Central memory CD8-positive, alpha-beta T cell (primary cell): ENCODE data around the gene KIAA1671.
"Not testable (repeated sequence)": the region's sequence is repeated elsewhere in the genome, so short reads cannot be mapped to it uniquely, and the experiment has no call there.

Experiments
- ATAC-seq: fragments of 150-1000 bp; cut with Tn5 transposase; replicated peaks from 2 replicates; pipeline ENCODE4 v1.10.0; 2022; ENCODE audit warnings: mild to moderate bottlenecking, moderate FRiP score, moderate number of reproducible peaks; ENCODE audit not compliant: poor library complexity, severe bottlenecking; ENCODE audit errors: extremely low read depth
- DNase-seq, 2 donors: peaks; one replicate each; pipeline ENCODE4 v3.0.0; 2021; ENCODE audit warnings: low spot score in 2 of 2
- H3K27ac Mint-ChIP-seq: one replicate; pipeline ENCODE4 v1.8.0; 2022; ENCODE audit warnings: low read depth, mild to moderate bottlenecking, moderate library complexity, mixed read lengths
- H3K27me3 Mint-ChIP-seq: one replicate; pipeline ENCODE4 v1.8.0; 2022; ENCODE audit warnings: mixed read lengths
- H3K36me3 Mint-ChIP-seq: one replicate; pipeline ENCODE4 v1.8.0; 2022; ENCODE audit warnings: mild to moderate bottlenecking, moderate library complexity, mixed read lengths; ENCODE audit not compliant: insufficient read depth
- H3K4me1 Mint-ChIP-seq: one replicate; pipeline ENCODE4 v1.8.0; 2022; ENCODE audit warnings: mixed read lengths
- H3K4me3 Mint-ChIP-seq: one replicate; pipeline ENCODE4 v1.8.0; 2022; ENCODE audit warnings: mild to moderate bottlenecking, moderate library complexity, mixed read lengths
- H3K9me3 Mint-ChIP-seq: one replicate; pipeline ENCODE4 v1.8.0; 2022; ENCODE audit warnings: mixed read lengths

KIAA1671 gene

DNA sequence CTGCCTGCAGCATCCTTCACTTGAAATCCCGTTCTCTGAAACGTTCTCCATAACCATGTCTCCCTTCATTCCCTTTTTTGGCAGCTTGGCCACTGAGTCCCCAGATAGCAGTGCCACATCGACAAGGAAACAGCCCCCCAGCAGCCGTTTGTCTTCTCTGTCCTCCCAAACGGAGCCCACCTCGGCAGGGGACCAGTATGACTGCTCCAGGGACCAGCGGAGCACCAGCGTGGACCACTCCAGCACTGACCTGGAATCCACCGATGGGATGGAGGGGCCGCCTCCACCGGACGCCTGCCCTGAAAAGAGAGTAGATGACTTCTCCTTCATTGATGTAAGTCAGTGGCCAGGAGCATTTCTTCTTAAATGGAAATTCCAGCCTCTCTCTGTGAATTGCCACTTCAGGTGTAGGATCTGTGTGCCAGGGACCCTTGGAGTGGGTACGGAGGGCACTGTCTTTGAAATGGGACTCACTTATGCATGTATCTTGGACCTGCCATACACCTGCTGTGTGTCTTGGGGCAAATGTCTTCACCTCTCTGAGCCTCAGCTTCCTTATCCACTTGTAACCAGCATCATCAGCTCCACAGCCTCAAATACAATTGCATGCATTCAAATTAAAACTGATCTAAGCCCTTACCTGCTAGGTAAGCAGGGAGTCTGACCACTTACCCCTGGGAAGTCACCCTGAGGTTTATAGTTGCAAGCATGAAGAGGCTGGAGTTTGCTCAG is 221.8 kb downstream of the KIAA1671 start:
- Mint-ChIP-seq H3K27me3 (no peaks in the 10 kb centered on the region), H3K4me3 (no peak overlapping the region), H3K36me3 (peaks cover 8% of the 10 kb centered on the region), H3K9me3 (no peaks in the 10 kb centered on the region), H3K27ac (no peak overlapping the region), H3K4me1 (no peaks in the 10 kb centered on the region)
- DNase-seq (no peak), ATAC-seq (no peak)

DNA sequence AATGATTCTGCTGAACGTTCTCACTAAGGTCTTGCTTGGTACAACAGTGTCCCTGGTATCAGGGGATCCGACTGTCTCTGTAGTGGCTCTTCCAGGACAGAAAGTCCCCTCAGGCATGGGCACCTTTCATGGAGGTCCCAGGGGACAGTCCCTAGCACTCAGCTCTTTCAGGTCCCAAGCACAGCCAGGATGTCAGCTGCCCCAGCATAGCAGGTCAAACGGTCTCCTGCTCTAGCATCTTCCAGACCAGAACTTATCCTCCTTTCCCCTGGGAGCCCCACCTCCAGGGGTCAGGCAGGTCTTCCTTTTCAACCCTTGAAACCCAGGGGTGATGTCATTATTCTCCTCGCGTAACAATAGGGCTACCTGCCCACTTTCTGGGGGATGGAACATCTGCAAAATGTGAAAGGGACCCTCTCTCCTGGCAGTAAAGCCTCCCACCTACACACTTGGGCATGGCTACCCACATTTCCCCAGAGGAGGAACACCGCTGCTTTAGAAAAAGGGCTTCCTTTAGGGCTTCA is 222.4 kb downstream of the KIAA1671 start:
- Mint-ChIP-seq H3K27ac (no peak overlapping the region), H3K27me3 (no peaks in the 10 kb centered on the region), H3K36me3 (peaks cover 10% of the 10 kb centered on the region), H3K9me3 (no peaks in the 10 kb centered on the region), H3K4me3 (no peak overlapping the region), H3K4me1 (no peaks in the 10 kb centered on the region)
- DNase-seq (no peak), ATAC-seq (no peak)

DNA sequence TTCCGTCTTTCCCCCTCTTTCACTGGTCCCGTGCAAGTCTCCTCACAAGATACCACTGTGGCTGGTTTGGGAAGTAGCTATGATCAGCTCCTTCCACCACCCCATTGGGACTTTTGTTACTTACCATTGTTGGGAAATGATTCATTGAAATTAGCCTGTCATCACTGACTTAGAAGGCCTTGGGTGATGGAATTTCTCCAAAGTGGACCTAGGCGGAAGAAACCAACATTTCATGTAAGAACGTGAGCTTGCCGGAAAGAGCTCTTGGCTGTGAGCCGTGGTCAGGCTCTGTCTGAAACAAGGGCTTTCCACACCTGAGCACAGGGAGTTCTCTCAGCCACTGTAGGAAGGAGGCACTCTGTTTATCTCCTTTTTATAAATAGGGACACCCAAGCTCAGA is 223.7 kb downstream of the KIAA1671 start:
- Mint-ChIP-seq H3K9me3 (no peaks in the 10 kb centered on the region), H3K4me3 (no peak overlapping the region), H3K36me3 (peaks cover 10% of the 10 kb centered on the region), H3K27ac (no peak overlapping the region), H3K27me3 (no peaks in the 10 kb centered on the region), H3K4me1 (no peaks in the 10 kb centered on the region)
- no peak for DNase-seq
- ATAC-seq, result no peak

DNA sequence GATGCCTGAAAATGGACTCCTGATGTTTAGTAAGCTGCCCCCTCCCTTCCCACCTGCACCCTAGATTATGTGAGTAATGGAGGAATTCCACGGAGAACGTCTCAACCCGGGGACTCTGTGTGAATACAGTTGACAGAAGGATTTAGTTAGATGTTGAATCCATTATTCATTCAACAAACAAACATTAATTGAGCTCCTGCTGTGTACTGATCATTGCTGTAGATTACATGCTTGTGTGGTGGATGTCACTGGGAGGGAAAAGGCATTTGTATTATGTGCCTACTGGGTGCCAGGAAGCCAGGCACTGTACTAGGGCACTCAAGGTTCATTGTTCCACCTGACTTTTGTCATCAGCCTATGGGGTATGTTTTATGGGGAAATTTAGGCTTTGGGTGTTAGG is 224.3 kb downstream of the KIAA1671 start:
- H3K4me3 Mint-ChIP-seq, result no peak overlapping the region
- ATAC-seq (no peak), DNase-seq (no peak)
- H3K27ac Mint-ChIP-seq, result no peak overlapping the region
- H3K4me1 Mint-ChIP-seq, result no peaks in the 10 kb centered on the region
- no peaks in the 10 kb centered on the region for H3K27me3 Mint-ChIP-seq
- no peaks in the 10 kb centered on the region for H3K9me3 Mint-ChIP-seq
- peaks cover 10% of the 10 kb centered on the region for H3K36me3 Mint-ChIP-seq

DNA sequence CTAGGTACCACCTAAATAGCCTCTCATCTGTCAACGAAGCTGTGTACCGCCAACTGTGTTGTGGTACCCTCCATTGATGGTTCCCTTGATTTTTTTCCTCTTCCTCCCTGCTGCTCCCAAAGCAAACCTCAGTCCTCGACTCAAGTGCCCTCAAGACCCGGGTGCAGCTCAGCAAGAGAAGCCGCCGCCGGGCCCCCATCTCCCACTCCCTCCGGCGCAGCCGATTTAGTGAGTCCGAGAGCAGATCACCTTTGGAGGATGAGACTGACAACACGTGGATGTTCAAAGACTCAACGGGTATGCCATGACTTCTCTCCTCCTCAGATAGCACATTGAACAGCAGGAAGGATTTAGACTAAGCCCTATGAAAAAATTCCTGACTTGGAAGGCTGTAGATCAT is 224.7 kb downstream of the KIAA1671 start:
- H3K9me3 Mint-ChIP-seq, result no peaks in the 10 kb centered on the region
- H3K36me3 Mint-ChIP-seq, result peaks cover 13% of the 10 kb centered on the region
- no peak for ATAC-seq
- no peak overlapping the region for H3K27ac Mint-ChIP-seq
- no peak overlapping the region for H3K4me3 Mint-ChIP-seq
- no peaks in the 10 kb centered on the region for H3K27me3 Mint-ChIP-seq
- no peak for DNase-seq
- no peaks in the 10 kb centered on the region for H3K4me1 Mint-ChIP-seq

DNA sequence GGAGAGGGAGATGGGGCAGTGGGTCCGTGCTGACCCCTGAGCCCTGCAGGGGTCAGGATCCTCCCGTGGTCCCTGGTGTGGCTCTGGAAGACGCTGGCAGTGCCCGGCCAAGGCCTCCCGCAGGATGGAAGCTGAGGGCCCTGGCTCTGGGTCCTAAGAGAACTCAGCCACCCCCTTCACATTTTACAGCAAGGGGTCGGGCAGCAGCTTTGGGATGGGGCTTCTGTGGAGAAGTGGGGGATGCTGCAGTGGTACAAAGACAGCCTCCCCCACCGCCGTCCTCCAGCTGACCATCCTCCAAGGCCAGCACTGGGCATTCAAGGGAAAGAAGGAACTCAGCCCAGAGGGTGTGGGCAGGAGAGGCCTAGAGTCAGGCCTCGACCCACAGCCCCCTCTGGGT is 225.4 kb downstream of the KIAA1671 start:
- Mint-ChIP-seq H3K4me1 (no peaks in the 10 kb centered on the region), H3K9me3 (no peaks in the 10 kb centered on the region), H3K4me3 (no peak overlapping the region), H3K27ac (no peak overlapping the region), H3K27me3 (no peaks in the 10 kb centered on the region), H3K36me3 (peaks cover 16% of the 10 kb centered on the region)
- ATAC-seq, result no peak
- no peak for DNase-seq

DNA sequence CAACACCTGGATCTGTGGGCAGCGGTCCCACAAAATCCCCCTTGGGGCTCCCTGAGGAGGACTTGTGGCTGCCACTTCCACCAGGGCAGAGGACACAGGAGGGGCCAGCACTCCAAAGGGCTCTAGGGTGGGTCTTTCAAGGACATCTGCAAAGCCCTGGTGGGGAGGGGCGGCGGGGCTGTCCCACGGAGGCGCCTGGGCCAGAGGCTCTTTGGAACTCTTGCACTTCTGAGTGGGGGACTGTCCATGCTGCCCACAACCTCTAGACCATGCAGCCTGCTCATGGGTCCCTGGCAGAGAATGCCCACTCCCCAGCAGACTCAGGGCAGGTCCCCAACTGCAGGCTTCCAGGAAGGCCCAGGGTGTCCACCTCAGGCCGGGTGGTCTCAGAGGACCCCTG is 225.8 kb downstream of the KIAA1671 start:
- H3K27ac Mint-ChIP-seq, ATAC-seq: not testable (repeated sequence)

DNA sequence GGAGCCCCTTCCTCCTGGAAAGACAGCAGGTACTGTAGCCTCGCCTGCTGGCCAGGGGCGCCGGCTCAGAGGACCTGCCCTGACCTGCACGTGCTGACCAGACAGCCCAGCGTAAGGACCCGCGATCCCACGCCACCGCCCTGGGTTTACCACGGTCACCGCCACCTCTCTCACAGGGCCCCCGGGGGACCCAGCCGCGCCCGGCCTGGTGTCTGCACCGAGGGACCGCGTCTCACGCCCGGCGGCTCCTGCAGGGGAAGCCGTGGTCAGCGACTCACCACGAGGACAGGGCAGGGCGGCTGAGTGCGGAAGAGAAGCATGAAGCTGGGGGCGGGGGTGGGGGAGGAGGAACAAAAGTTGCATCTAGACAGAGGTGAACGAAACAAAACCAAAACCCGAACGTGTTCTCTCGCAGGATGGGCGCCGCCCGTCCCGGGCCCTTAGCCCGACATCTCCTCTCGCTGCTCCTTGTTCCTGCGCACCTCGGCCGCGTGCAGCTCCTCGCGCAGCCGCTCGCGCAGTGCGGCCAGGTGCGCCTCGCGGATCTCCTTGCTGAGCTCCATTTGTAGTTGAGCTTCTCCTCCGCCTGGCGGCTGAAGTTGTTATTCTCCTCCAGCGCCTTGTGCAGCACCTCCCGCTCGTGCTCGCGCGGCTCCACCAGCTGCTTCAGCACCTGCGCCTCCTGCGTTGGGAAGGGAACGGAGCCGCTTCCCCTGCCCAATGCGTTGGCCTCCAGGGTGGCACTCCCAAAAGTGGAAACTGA is 226.5 kb downstream of the KIAA1671 start:
- H3K4me3 Mint-ChIP-seq, DNase-seq, H3K27ac Mint-ChIP-seq, H3K9me3 Mint-ChIP-seq, H3K27me3 Mint-ChIP-seq, H3K4me1 Mint-ChIP-seq: not testable (repeated sequence)
- H3K36me3 Mint-ChIP-seq, result peaks cover 17% of the 10 kb centered on the region
- peak; percentile 90 for ATAC-seq

More for the DNA sequence above, 225.8 kb downstream of the KIAA1671 start:
- H3K27me3 Mint-ChIP-seq, DNase-seq, H3K4me1 Mint-ChIP-seq, H3K4me3 Mint-ChIP-seq, H3K9me3 Mint-ChIP-seq: not testable (repeated sequence)
- H3K36me3 Mint-ChIP-seq, result peaks cover 17% of the 10 kb centered on the region

DNA sequence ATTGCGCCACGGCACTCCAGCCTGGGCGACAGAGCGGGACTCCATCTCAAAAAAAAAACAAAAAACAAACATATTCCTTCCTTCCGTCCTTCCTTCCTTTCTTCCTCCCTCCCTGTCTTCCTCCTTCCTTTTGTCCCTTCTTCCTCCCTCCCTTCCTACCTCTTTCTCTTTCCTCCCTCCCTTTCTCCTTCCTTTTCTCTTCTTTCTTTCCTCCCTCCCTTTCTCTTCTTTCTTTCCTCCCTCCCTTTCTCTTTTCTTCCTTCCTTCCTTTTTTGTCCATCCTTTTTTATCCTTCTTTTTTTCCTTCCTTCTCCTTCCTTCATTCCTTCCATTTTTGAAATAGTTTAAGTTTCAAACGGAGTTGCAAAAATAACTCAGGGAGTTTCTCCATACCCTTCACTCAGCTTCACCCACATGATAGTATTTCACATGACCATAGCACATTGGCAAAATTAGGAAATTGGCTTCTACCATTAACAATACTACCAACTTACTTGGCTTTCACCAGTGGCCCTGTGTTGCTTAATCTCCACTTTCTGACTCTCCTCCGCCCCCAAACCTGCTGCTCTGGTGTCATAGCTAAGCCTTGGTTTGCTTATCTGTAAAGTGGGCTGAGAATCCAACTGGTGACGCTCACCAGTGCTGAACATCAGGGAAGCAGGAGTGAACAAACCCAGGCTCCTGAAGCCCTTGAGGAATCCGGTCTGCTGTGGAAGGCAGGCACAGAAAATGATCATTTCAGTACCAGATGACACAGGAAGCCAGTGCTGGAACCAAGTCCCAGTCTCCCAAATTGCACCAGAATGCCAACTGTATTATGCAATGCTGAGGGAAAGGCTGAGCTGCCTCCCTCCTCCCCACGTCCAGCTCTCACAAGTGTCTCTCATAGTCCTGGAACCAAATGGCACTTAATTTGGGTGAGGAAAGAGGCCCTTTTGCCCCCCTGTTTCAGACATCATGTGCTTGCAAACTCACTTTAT is 229.9 kb downstream of the KIAA1671 start:
- H3K4me1 Mint-ChIP-seq, result no peaks in the 10 kb centered on the region
- peaks cover 17% of the 10 kb centered on the region for H3K36me3 Mint-ChIP-seq
- no peak overlapping the region for H3K4me3 Mint-ChIP-seq

DNA sequence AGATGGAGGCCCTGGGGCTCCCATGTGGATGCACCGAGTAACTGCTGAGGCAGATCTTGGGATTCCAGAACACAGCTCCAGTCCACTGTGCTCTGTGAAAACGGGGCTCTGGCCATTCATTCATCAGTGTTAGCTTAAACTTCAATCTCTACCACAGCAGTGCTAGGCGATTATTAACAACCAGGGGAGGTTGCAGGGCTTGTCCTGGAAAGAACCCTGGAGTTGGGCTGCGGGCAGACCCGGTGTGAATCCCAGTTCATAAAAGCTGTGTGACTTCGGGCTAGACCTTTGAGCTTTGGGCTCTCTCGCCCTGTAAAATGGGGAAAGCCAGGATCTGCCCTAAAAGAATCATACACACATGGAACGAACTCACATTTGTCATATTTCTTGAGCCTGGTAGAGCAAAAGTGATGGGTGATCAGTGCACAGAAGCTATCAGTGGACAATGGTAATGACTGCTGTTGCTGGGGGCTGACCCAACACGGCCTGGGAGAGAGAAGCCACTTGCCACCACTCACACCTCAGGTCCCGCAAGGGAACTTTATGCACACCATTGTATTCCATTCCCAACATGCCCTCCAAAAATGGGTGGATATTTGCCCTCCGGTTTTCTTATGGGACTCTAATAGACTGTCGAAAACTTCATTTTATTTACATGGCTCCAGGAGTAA is 231.6 kb downstream of the KIAA1671 start:
- no peaks in the 10 kb centered on the region for H3K9me3 Mint-ChIP-seq
- DNase-seq, result no peak
- ATAC-seq, result no peak
- H3K4me3 Mint-ChIP-seq, result no peak overlapping the region
- H3K27me3 Mint-ChIP-seq, result no peaks in the 10 kb centered on the region
- no peak overlapping the region for H3K27ac Mint-ChIP-seq
- H3K36me3 Mint-ChIP-seq, result peaks cover 23% of the 10 kb centered on the region
- H3K4me1 Mint-ChIP-seq, result no peaks in the 10 kb centered on the region

More for the DNA sequence above, 229.9 kb downstream of the KIAA1671 start:
- H3K27me3 Mint-ChIP-seq, result no peaks in the 10 kb centered on the region
- peak overlapping the region; percentile 45 for H3K27ac Mint-ChIP-seq
- H3K9me3 Mint-ChIP-seq, result no peaks in the 10 kb centered on the region
- DNase-seq, result no peak
- ATAC-seq, result no peak

DNA sequence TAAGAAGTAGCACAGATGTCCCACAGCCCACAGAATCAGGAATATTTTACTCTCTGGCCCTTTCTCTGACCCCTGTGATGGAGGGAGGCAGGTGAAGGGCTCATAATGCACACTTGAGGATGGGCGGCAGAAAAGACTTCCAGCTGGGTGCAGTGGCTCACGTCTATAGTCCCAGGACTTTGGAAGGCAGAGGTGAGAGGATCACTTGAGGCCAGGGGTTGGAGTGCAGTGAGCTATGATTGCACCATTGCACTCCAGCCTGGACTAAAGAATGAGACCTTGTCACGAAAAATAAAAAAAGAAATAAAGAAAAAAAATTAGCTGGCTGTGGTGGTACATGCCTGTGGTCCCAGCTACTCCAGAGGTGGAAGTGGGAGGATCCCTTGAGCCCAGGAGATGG is 233.6 kb downstream of the KIAA1671 start:
- Mint-ChIP-seq H3K9me3 (no peaks in the 10 kb centered on the region), H3K36me3 (peaks cover 23% of the 10 kb centered on the region)
- ATAC-seq, result no peak

DNA sequence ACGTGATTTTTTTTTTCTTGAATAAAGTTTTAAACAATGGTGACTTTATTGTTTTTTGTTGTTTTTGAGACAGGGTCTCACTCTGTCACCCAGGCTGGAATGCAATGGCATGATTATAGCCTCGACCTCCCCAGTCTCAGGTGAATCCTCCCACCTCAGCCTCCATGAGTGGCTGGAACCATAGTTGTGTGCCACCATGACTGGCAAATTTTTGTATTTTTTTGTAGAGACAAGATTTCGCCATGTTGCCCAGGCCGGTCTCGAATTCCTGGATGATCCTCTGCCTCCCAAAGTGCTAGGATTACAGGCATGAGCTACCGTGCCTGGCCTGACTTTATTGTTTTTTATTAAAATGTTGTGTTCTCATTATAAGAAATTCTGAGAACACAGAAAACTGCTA is 235.0 kb downstream of the KIAA1671 start:
- H3K36me3 Mint-ChIP-seq, result peaks cover 24% of the 10 kb centered on the region
- ATAC-seq (no peak), DNase-seq (no peak)
- no peak overlapping the region for H3K4me3 Mint-ChIP-seq
- H3K4me1 Mint-ChIP-seq, result no peaks in the 10 kb centered on the region
- H3K27ac Mint-ChIP-seq, result no peak overlapping the region
- no peaks in the 10 kb centered on the region for H3K9me3 Mint-ChIP-seq
- no peaks in the 10 kb centered on the region for H3K27me3 Mint-ChIP-seq

More for the DNA sequence above, 233.6 kb downstream of the KIAA1671 start:
- Mint-ChIP-seq H3K4me3 (no peak overlapping the region), H3K27ac (no peak overlapping the region), H3K27me3 (no peaks in the 10 kb centered on the region), H3K4me1 (no peaks in the 10 kb centered on the region)
- no peak for DNase-seq
